Measurements from ENCODE around the gene GNB1L.
"Not testable (repeated sequence)": the region's sequence is repeated elsewhere in the genome, so short reads cannot be mapped to it uniquely, and the experiment has no call there.

GNB1L gene

GRCh38 chr22:19785461-19786263, 69.0 kb downstream of the GNB1L start:
- H3K4me1 ChIP-seq (ENCODE audit: control insufficient read depth in 1 of 2, insufficient read depth in 2 of 2, low read length in 2 of 2): no peaks in the 10 kb centered on the region
- no peak overlapping the region for H3K9ac ChIP-seq (ENCODE audit: low read depth in 1 of 2, low read length in 2 of 2)
- no peaks in the 10 kb centered on the region for H3K36me3 ChIP-seq (ENCODE audit: control insufficient read depth in 1 of 2, insufficient read depth in 2 of 2, low read length in 2 of 2)
- H3K27ac ChIP-seq (ENCODE audit: low read depth, low read length): no peak overlapping the region
- H3K9me3 ChIP-seq (ENCODE audit: control insufficient read depth in 1 of 2, low read length in 2 of 2): no peaks in the 10 kb centered on the region
- H3K4me3 ChIP-seq (ENCODE audit: low read depth in 1 of 2, low read length in 2 of 2): no peak overlapping the region
- peaks cover 0 to 6% of the 10 kb centered on the region in 2 donors for H3K27me3 ChIP-seq (ENCODE audit: control insufficient read depth in 1 of 2, insufficient read depth in 2 of 2, low read length in 2 of 2)

GRCh38 chr22:19784384-19785175, 70.1 kb downstream of the GNB1L start:
- Histone ChIP-seq H3K27me3 (ENCODE audit: control insufficient read depth in 1 of 2, insufficient read depth in 2 of 2, low read length in 2 of 2) (peaks cover 0 to 6% of the 10 kb centered on the region in 2 donors), H3K9me3 (ENCODE audit: control insufficient read depth in 1 of 2, low read length in 2 of 2) (no peaks in the 10 kb centered on the region), H3K9ac (ENCODE audit: low read depth in 1 of 2, low read length in 2 of 2) (no peak overlapping the region), H3K27ac (ENCODE audit: low read depth, low read length) (no peak overlapping the region), H3K36me3 (ENCODE audit: control insufficient read depth in 1 of 2, insufficient read depth in 2 of 2, low read length in 2 of 2) (no peaks in the 10 kb centered on the region), H3K4me3 (ENCODE audit: low read depth in 1 of 2, low read length in 2 of 2) (no peak overlapping the region), H3K4me1 (ENCODE audit: control insufficient read depth in 1 of 2, insufficient read depth in 2 of 2, low read length in 2 of 2) (no peaks in the 10 kb centered on the region)

GRCh38 chr22:19783586-19784383, 70.9 kb downstream of the GNB1L start:
- H3K9me3 ChIP-seq (ENCODE audit: control insufficient read depth in 1 of 2, low read length in 2 of 2): no peaks in the 10 kb centered on the region
- H3K4me1 ChIP-seq (ENCODE audit: control insufficient read depth in 1 of 2, insufficient read depth in 2 of 2, low read length in 2 of 2): no peaks in the 10 kb centered on the region
- H3K4me3 ChIP-seq (ENCODE audit: low read depth in 1 of 2, low read length in 2 of 2): no peak overlapping the region
- H3K27me3 ChIP-seq (ENCODE audit: control insufficient read depth in 1 of 2, insufficient read depth in 2 of 2, low read length in 2 of 2): peaks cover 0 to 6% of the 10 kb centered on the region in 2 donors
- H3K36me3 ChIP-seq (ENCODE audit: control insufficient read depth in 1 of 2, insufficient read depth in 2 of 2, low read length in 2 of 2): no peaks in the 10 kb centered on the region
- H3K9ac ChIP-seq (ENCODE audit: low read depth in 1 of 2, low read length in 2 of 2): no peak overlapping the region
- H3K27ac ChIP-seq (ENCODE audit: low read depth, low read length): no peak overlapping the region

GRCh38 chr22:19782533-19782932, 72.1 kb downstream of the GNB1L start:
- Histone ChIP-seq H3K27ac (ENCODE audit: low read depth, low read length) (no peak overlapping the region), H3K4me1 (ENCODE audit: control insufficient read depth in 1 of 2, insufficient read depth in 2 of 2, low read length in 2 of 2) (no peaks in the 10 kb centered on the region), H3K9ac (ENCODE audit: low read depth in 1 of 2, low read length in 2 of 2) (no peak overlapping the region), H3K4me3 (ENCODE audit: low read depth in 1 of 2, low read length in 2 of 2) (no peak overlapping the region), H3K27me3 (ENCODE audit: control insufficient read depth in 1 of 2, insufficient read depth in 2 of 2, low read length in 2 of 2) (peaks cover 0 to 6% of the 10 kb centered on the region in 2 donors), H3K36me3 (ENCODE audit: control insufficient read depth in 1 of 2, insufficient read depth in 2 of 2, low read length in 2 of 2) (no peaks in the 10 kb centered on the region), H3K9me3 (ENCODE audit: control insufficient read depth in 1 of 2, low read length in 2 of 2) (no peaks in the 10 kb centered on the region)

GRCh38 chr22:19779685-19780268, 74.9 kb downstream of the GNB1L start:
- H3K27ac ChIP-seq (ENCODE audit: low read depth, low read length): no peak overlapping the region
- no peaks in the 10 kb centered on the region for H3K4me1 ChIP-seq (ENCODE audit: control insufficient read depth in 1 of 2, insufficient read depth in 2 of 2, low read length in 2 of 2)
- no peak overlapping the region for H3K9ac ChIP-seq (ENCODE audit: low read depth in 1 of 2, low read length in 2 of 2)
- H3K4me3 ChIP-seq (ENCODE audit: low read depth in 1 of 2, low read length in 2 of 2): no peak overlapping the region
- H3K27me3 ChIP-seq (ENCODE audit: control insufficient read depth in 1 of 2, insufficient read depth in 2 of 2, low read length in 2 of 2): peaks cover 0 to 6% of the 10 kb centered on the region in 2 donors
- no peaks in the 10 kb centered on the region for H3K36me3 ChIP-seq (ENCODE audit: control insufficient read depth in 1 of 2, insufficient read depth in 2 of 2, low read length in 2 of 2)
- no peaks in the 10 kb centered on the region for H3K9me3 ChIP-seq (ENCODE audit: control insufficient read depth in 1 of 2, low read length in 2 of 2)

GRCh38 chr22:19779011-19779421, 75.7 kb downstream of the GNB1L start:
- H3K27me3 ChIP-seq (ENCODE audit: control insufficient read depth in 1 of 2, insufficient read depth in 2 of 2, low read length in 2 of 2): peaks cover under 1 to 8% of the 10 kb centered on the region in 2 donors

GRCh38 chr22:19777192-19777591, 77.5 kb downstream of the GNB1L start:
- peaks cover 16 to 21% of the 10 kb centered on the region in 2 donors for H3K27me3 ChIP-seq (ENCODE audit: control insufficient read depth in 1 of 2, insufficient read depth in 2 of 2, low read length in 2 of 2)
- H3K9ac ChIP-seq (ENCODE audit: low read depth in 1 of 2, low read length in 2 of 2); H3K4me1 ChIP-seq (ENCODE audit: control insufficient read depth in 1 of 2, insufficient read depth in 2 of 2, low read length in 2 of 2); H3K27ac ChIP-seq (ENCODE audit: low read depth, low read length); H3K4me3 ChIP-seq (ENCODE audit: low read depth in 1 of 2, low read length in 2 of 2); H3K9me3 ChIP-seq (ENCODE audit: control insufficient read depth in 1 of 2, low read length in 2 of 2); H3K36me3 ChIP-seq (ENCODE audit: control insufficient read depth in 1 of 2, insufficient read depth in 2 of 2, low read length in 2 of 2): not testable (repeated sequence)

More at GRCh38 chr22:19779011-19779421, 75.7 kb downstream of the GNB1L start:
- no peaks in the 10 kb centered on the region for H3K36me3 ChIP-seq (ENCODE audit: control insufficient read depth in 1 of 2, insufficient read depth in 2 of 2, low read length in 2 of 2)
- H3K4me3 ChIP-seq (ENCODE audit: low read depth in 1 of 2, low read length in 2 of 2): no peak overlapping the region
- H3K9me3 ChIP-seq (ENCODE audit: control insufficient read depth in 1 of 2, low read length in 2 of 2): no peaks in the 10 kb centered on the region
- H3K27ac ChIP-seq (ENCODE audit: low read depth, low read length): no peak overlapping the region
- H3K9ac ChIP-seq (ENCODE audit: low read depth in 1 of 2, low read length in 2 of 2): no peak overlapping the region
- no peaks in the 10 kb centered on the region for H3K4me1 ChIP-seq (ENCODE audit: control insufficient read depth in 1 of 2, insufficient read depth in 2 of 2, low read length in 2 of 2)

GRCh38 chr22:19776433-19777031, 78.1 kb downstream of the GNB1L start:
- Histone ChIP-seq H3K27ac (ENCODE audit: low read depth, low read length) (no peak overlapping the region), H3K4me1 (ENCODE audit: control insufficient read depth in 1 of 2, insufficient read depth in 2 of 2, low read length in 2 of 2) (peaks cover 0 to 3% of the 10 kb centered on the region in 2 donors), H3K4me3 (ENCODE audit: low read depth in 1 of 2, low read length in 2 of 2) (no peak overlapping the region), H3K9ac (ENCODE audit: low read depth in 1 of 2, low read length in 2 of 2) (no peak overlapping the region), H3K36me3 (ENCODE audit: control insufficient read depth in 1 of 2, insufficient read depth in 2 of 2, low read length in 2 of 2) (no peaks in the 10 kb centered on the region), H3K9me3 (ENCODE audit: control insufficient read depth in 1 of 2, low read length in 2 of 2) (no peaks in the 10 kb centered on the region), H3K27me3 (ENCODE audit: control insufficient read depth in 1 of 2, insufficient read depth in 2 of 2, low read length in 2 of 2) (peaks cover 20 to 23% of the 10 kb centered on the region in 2 donors)

- peaks cover 28 to 29% of the 10 kb centered on the region in 2 donors for H3K27me3 ChIP-seq (ENCODE audit: control insufficient read depth in 1 of 2, insufficient read depth in 2 of 2, low read length in 2 of 2)
- H3K27ac ChIP-seq (ENCODE audit: low read depth, low read length): no peak overlapping the region
- H3K4me3 ChIP-seq (ENCODE audit: low read depth in 1 of 2, low read length in 2 of 2): no peak overlapping the region
- peaks cover 0 to 3% of the 10 kb centered on the region in 2 donors for H3K4me1 ChIP-seq (ENCODE audit: control insufficient read depth in 1 of 2, insufficient read depth in 2 of 2, low read length in 2 of 2)
- no peaks in the 10 kb centered on the region for H3K36me3 ChIP-seq (ENCODE audit: control insufficient read depth in 1 of 2, insufficient read depth in 2 of 2, low read length in 2 of 2)
- no peak overlapping the region for H3K9ac ChIP-seq (ENCODE audit: low read depth in 1 of 2, low read length in 2 of 2)
- no peaks in the 10 kb centered on the region for H3K9me3 ChIP-seq (ENCODE audit: control insufficient read depth in 1 of 2, low read length in 2 of 2)
Observed at GRCh38 chr22:19775496-19776325, 79.0 kb downstream of the GNB1L start.
